Esophagus muscularis mucosa (tissue), 4 donors: ENCODE results near the gene CNOT6.

Experiments
- EP300 ChIP-seq: sonication (generic); formaldehyde crosslinking; IDR thresholded peaks from one replicate; pipeline ENCODE4 v1.6.1; 2017; ENCODE audit warnings: antibody characterized with exemption
- POLR2A ChIP-seq: fragments of 450-650 bp; IDR thresholded peaks from one replicate; pipeline ENCODE4 v1.6.1; 2017; ENCODE audit warnings: antibody characterized with exemption, moderate library complexity, mild to moderate bottlenecking, low read depth
- POLR2AphosphoS5 ChIP-seq, 2 donors: sonication (generic); formaldehyde crosslinking; IDR thresholded peaks; one replicate each; pipeline ENCODE4 v1.6.1; 2017; ENCODE audit warnings: antibody characterized with exemption in 2 of 2
- TF ChIP-seq, protein P1 (sequence below), 3 experiments: fragments of 200-600 bp in 2 of 3; fragments of 450-650 bp in 1 of 3; sonication (generic) in 2 of 3; IDR thresholded peaks; one replicate each; pipeline ENCODE4 v1.5.1; 2017 to 2019; ENCODE audit warnings: antibody characterized with exemption in 3 of 3, mild to moderate bottlenecking in 2 of 3, moderate library complexity in 1 of 3

DNA sequence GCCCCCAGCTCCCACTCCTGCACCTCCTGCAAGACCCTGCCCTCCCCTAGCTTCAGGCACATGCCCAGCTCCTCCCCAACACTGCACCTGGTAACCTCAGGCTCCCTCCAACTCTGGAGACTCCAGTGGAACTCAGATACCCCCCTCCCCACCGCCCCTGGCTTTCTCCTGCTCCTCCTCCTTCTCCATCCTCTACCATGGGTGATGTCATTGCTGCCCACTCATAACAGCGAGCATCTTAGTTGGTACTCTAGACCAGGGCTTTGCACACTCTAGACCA lies 24.7 kb upstream of the CNOT6 start:
- TF ChIP-seq POLR2A (no peak), POLR2AphosphoS5 (IDR thresholded peaks at IDR 0.05) (no peak), EP300 (no peak)
- TF ChIP-seq, protein P1, sequence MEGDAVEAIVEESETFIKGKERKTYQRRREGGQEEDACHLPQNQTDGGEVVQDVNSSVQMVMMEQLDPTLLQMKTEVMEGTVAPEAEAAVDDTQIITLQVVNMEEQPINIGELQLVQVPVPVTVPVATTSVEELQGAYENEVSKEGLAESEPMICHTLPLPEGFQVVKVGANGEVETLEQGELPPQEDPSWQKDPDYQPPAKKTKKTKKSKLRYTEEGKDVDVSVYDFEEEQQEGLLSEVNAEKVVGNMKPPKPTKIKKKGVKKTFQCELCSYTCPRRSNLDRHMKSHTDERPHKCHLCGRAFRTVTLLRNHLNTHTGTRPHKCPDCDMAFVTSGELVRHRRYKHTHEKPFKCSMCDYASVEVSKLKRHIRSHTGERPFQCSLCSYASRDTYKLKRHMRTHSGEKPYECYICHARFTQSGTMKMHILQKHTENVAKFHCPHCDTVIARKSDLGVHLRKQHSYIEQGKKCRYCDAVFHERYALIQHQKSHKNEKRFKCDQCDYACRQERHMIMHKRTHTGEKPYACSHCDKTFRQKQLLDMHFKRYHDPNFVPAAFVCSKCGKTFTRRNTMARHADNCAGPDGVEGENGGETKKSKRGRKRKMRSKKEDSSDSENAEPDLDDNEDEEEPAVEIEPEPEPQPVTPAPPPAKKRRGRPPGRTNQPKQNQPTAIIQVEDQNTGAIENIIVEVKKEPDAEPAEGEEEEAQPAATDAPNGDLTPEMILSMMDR (IDR thresholded peaks at IDR 0.05), result no peak
